Stomach (tissue), 4 donors: ENCODE results near the gene FRZB.

Experiments
- EP300 ChIP-seq: sonication (generic); formaldehyde crosslinking; IDR thresholded peaks from one replicate; pipeline ENCODE4 v1.6.1; 2017; ENCODE audit warnings: antibody characterized with exemption
- POLR2A ChIP-seq, 4 donors: fragments of 450-650 bp; IDR thresholded peaks; one replicate each; pipeline ENCODE4 v1.6.1; 2016; ENCODE audit warnings: antibody characterized with exemption in 4 of 4, control low read depth in 2 of 4, mild to moderate bottlenecking in 1 of 4, moderate library complexity in 1 of 4
- POLR2AphosphoS5 ChIP-seq, 3 donors: sonication (generic); formaldehyde crosslinking; IDR thresholded peaks; one replicate each; pipeline ENCODE4 v1.6.1; 2016; ENCODE audit warnings: antibody characterized with exemption in 3 of 3
- TF ChIP-seq, protein P1 (sequence below), 7 experiments: fragments of 450-650 bp in 4 of 7; fragments of 200-600 bp in 3 of 7; sonication (generic) in 3 of 7; IDR thresholded peaks; one replicate each; pipeline ENCODE4 v1.5.1; 2016 to 2019; ENCODE audit warnings: antibody characterized with exemption in 7 of 7, control low read depth in 2 of 7, mild to moderate bottlenecking in 1 of 7

DNA sequence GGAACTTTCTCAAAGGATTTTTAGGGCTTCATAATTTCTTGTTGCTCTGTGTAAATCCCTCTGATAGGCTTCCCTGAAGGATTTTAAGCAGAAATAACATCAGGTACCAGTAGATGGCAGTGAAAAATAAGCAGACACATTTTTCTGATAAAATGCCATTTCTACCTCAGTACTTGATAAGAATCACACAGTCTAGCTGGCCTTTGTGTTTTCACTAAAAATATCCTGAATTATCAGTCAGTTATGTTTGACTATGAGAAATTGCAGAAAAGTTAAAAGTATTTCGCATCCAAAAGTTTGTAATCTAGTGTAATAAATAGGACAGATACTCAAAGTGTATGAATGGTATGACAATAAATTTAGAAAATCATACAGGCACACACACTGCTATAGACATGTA lies 81.7 kb downstream of the FRZB start:
- TF ChIP-seq, protein P1, sequence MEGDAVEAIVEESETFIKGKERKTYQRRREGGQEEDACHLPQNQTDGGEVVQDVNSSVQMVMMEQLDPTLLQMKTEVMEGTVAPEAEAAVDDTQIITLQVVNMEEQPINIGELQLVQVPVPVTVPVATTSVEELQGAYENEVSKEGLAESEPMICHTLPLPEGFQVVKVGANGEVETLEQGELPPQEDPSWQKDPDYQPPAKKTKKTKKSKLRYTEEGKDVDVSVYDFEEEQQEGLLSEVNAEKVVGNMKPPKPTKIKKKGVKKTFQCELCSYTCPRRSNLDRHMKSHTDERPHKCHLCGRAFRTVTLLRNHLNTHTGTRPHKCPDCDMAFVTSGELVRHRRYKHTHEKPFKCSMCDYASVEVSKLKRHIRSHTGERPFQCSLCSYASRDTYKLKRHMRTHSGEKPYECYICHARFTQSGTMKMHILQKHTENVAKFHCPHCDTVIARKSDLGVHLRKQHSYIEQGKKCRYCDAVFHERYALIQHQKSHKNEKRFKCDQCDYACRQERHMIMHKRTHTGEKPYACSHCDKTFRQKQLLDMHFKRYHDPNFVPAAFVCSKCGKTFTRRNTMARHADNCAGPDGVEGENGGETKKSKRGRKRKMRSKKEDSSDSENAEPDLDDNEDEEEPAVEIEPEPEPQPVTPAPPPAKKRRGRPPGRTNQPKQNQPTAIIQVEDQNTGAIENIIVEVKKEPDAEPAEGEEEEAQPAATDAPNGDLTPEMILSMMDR (IDR thresholded peaks at IDR 0.05) = peak in 5 of 7 experiments; percentile 21 to 44 (median 35)
- TF ChIP-seq POLR2A (IDR thresholded peaks at IDR 0.05) (no peak), POLR2AphosphoS5 (IDR thresholded peaks at IDR 0.05) (no peak), EP300 (no peak)
